Upper lobe of left lung (tissue), 6 donors: ENCODE measurements around the gene SORD. TPM values are rescaled to one million over a fixed set of nuclear protein-coding genes. Genes with fewer than 3 reads are reported as not detected.

ENCODE experiments used
- ATAC-seq, 2 donors: fragments of 200-7000 bp; cut with Tn5 transposase; one replicate each; pipeline ENCODE4 v1.9.1; 2022; ENCODE audit warnings: mild to moderate bottlenecking in 2 of 2, moderate library complexity in 2 of 2; ENCODE audit not compliant: low FRiP score in 2 of 2
- DNase-seq, 2 donors: peaks; one replicate each; pipeline ENCODE4 v3.0.0-alpha.2; 2019 to 2020
- H3K27ac ChIP-seq, 4 donors: fragments of 200-600 bp; sonication (generic); one replicate each; pipeline ENCODE4 v1.5.1; 2016 to 2019
- H3K27me3 ChIP-seq, 4 donors: fragments of 200-600 bp; sonication (generic); one replicate each; pipeline ENCODE4 v1.5.1; 2017 to 2019
- H3K36me3 ChIP-seq, 4 donors: fragments of 200-600 bp; sonication (generic); one replicate each; pipeline ENCODE4 v1.5.1; 2016 to 2019
- H3K4me1 ChIP-seq, 4 donors: fragments of 200-600 bp; sonication (generic); one replicate each; pipeline ENCODE4 v1.5.1; 2018 to 2019
- H3K4me3 ChIP-seq, 4 donors: fragments of 200-600 bp; sonication (generic); one replicate each; pipeline ENCODE4 v1.5.1; 2017 to 2019; ENCODE audit warnings: mild to moderate bottlenecking in 2 of 4, moderate library complexity in 1 of 4
- H3K9me3 ChIP-seq, 4 donors: fragments of 200-600 bp; sonication (generic); one replicate each; pipeline ENCODE4 v1.5.1; 2018 to 2019
- EP300 ChIP-seq, 4 donors: sonication (generic); formaldehyde crosslinking; IDR thresholded peaks; one replicate each; pipeline ENCODE4 v1.5.1; 2017; ENCODE audit warnings: antibody characterized with exemption in 4 of 4, control low read depth in 2 of 4
- POLR2A ChIP-seq, 4 donors: fragments of 450-650 bp; IDR thresholded peaks; one replicate each; pipeline ENCODE4 v1.5.1; 2016 to 2017; ENCODE audit warnings: antibody characterized with exemption in 4 of 4, mild to moderate bottlenecking in 2 of 4
- POLR2AphosphoS5 ChIP-seq, 2 donors: sonication (generic); formaldehyde crosslinking; IDR thresholded peaks; one replicate each; pipeline ENCODE4 v1.5.1; 2017; ENCODE audit warnings: antibody characterized with exemption in 2 of 2
- WGBS, 2 donors: methylation state at CpG; one replicate each; pipeline ENCODE4 v1.1.5; 2017 to 2018; 5-methylcytosine and 5-hydroxymethylcytosine counted together
- total RNA-seq, 6 donors: library from RNA; depleted of rRNA in 4 of 6; stranded (reverse); fragments of >200 nt in 4 of 6; gene quantifications; one replicate each; pipeline versions ENCODE4 v1.1.0 to v1.2.1, GENCODE V29; 2016 to 2021
- TF ChIP-seq, protein P1 (sequence below), 6 experiments: fragments of 450-650 bp in 4 of 6; fragments of 200-600 bp in 2 of 6; sonication (generic) in 2 of 6; IDR thresholded peaks; one replicate each; pipeline ENCODE4 v1.5.1; 2016 to 2019; ENCODE audit warnings: antibody characterized with exemption in 6 of 6
- donor health status: DM: no; HTN: no; CAD: no; lungs with moderate emphysema.
- donor health status: DM: no; HTN: yes; CAD: no; lungs with severe emphysema.

SORD gene
- total RNA-seq, 6 donors from 2014 or later, result 4.6 to 11.5 (median 9.3) TPM

DNA sequence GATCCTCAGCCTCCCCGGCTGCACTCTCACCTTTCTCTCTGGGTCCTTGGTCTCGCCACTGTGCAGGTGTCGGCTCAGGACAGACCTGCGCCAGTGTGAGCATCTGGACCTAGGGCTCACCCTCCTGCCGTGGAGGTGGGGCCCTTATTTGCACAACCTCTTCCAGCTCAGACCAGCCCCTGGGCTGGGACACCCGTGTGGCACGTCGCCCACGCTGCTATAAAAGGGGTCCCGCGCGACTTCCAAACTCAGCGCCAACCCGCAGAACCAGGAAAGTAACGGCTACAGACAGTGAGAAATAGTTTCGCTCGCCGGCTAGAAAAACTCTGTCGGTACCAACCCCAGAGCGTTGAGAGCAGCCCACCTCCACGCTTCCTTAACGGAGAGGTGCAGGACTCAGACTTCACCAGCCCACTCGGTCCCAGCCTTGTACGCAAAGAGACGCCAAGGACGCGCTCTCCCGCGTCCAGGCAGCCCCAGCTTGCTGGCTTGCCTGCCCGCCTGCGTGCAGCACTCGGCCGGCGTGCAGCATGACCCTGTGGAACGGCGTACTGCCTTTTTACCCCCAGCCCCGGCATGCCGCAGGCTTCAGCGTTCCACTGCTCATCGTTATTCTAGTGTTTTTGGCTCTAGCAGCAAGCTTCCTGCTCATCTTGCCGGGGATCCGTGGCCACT, 91.2 kb downstream of the SORD start, which contains the start of the genes DUOX2 and DUOXA2:
TSS of gene DUOX2 (minus strand) at position 97 of the 675 bp plus-strand sequence. CDS start 761 bp downstream, outside the sequence.
TSS of gene DUOXA2 (plus strand) at position 251 of the 675 bp plus-strand sequence. CDS start at position 531, 280 bp downstream.
- Histone ChIP-seq H3K9me3 (no peaks in the 10 kb centered on the region), H3K27ac (no peak within 1 kb of the TSS), H3K36me3 (no peaks in the 10 kb centered on the region), H3K4me3 (no peak within 1 kb of the TSS), H3K27me3 (peaks cover 4 to 61% (median 41%) of the 10 kb centered on the region in 4 donors), H3K4me1 (peaks cover 36 to 56% (median 43%) of the 10 kb centered on the region in 4 donors)
- TF ChIP-seq POLR2A (IDR thresholded peaks at IDR 0.05), result no peak
- TF ChIP-seq POLR2AphosphoS5 (IDR thresholded peaks at IDR 0.05), result no peak
- TF ChIP-seq, protein P1, sequence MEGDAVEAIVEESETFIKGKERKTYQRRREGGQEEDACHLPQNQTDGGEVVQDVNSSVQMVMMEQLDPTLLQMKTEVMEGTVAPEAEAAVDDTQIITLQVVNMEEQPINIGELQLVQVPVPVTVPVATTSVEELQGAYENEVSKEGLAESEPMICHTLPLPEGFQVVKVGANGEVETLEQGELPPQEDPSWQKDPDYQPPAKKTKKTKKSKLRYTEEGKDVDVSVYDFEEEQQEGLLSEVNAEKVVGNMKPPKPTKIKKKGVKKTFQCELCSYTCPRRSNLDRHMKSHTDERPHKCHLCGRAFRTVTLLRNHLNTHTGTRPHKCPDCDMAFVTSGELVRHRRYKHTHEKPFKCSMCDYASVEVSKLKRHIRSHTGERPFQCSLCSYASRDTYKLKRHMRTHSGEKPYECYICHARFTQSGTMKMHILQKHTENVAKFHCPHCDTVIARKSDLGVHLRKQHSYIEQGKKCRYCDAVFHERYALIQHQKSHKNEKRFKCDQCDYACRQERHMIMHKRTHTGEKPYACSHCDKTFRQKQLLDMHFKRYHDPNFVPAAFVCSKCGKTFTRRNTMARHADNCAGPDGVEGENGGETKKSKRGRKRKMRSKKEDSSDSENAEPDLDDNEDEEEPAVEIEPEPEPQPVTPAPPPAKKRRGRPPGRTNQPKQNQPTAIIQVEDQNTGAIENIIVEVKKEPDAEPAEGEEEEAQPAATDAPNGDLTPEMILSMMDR (IDR thresholded peaks at IDR 0.05), result no peak
- TF ChIP-seq EP300 (IDR thresholded peaks at IDR 0.05), result no peak
- DNase-seq (peak in 1 of 2 donors; percentile 57), ATAC-seq (no peak)
- WGBS, 2 donors, result 2 to 3% methylated on average over 8 to 36 of the region's 42 CpGs

- DNase-seq (no peak), ATAC-seq (no peak)
- Histone ChIP-seq H3K9me3 (no peaks in the 10 kb centered on the region), H3K4me3 (no peak overlapping the region), H3K4me1 (peaks cover 36 to 56% (median 43%) of the 10 kb centered on the region in 4 donors), H3K27ac (no peak overlapping the region), H3K36me3 (no peaks in the 10 kb centered on the region), H3K27me3 (peaks cover 4 to 61% (median 41%) of the 10 kb centered on the region in 4 donors)
- TF ChIP-seq EP300 (IDR thresholded peaks at IDR 0.05) (no peak), POLR2A (IDR thresholded peaks at IDR 0.05) (no peak), POLR2AphosphoS5 (IDR thresholded peaks at IDR 0.05) (no peak)
- TF ChIP-seq, protein P1 (IDR thresholded peaks at IDR 0.05), result no peak
- 0 to 25% methylated on average over 1 to 2 of the region's 2 CpGs for WGBS, 2 donors
Measured at GRCh38 chr15:45114751-45115085, 91.7 kb downstream of the SORD start.

DNA sequence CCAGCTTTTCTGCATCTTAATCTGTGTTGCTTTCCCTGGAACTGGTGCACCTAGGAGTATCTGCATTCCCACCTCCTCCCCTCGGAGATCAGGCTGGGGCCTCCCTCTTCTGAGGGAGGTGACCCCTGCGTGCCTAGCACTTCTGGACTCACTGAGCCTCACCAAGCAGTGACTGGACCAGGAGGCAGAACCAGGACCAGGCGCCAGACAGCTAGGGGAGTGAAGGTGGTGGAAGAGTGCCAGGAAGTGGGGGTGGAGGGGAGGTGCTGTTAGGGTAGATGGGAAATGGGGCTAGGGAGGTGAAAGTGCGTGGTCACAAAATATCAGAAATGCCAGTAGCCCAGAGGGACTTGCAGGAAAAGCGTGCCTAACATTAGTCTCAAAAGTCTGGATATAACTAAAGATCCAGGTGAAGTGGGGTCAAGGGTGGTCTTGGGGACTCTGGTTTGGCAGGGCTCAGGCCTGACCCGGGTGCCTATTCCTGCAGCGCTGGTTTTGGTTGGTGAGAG, 92.4 kb downstream of the SORD start:
- Histone ChIP-seq H3K36me3 (peaks cover 0 to 5% (median 0%) of the 10 kb centered on the region in 4 donors), H3K27ac (no peak overlapping the region), H3K9me3 (no peaks in the 10 kb centered on the region), H3K4me1 (peaks cover 36 to 56% (median 43%) of the 10 kb centered on the region in 4 donors), H3K27me3 (peaks cover 4 to 61% (median 40%) of the 10 kb centered on the region in 4 donors), H3K4me3 (no peak overlapping the region)
- ATAC-seq, result no peak
- WGBS, 2 donors, result 46 to 54% methylated on average over 7 of the region's 7 CpGs
- no peak for DNase-seq
- TF ChIP-seq POLR2A (IDR thresholded peaks at IDR 0.05) (peak in 1 of 4 donors; percentile 1), EP300 (IDR thresholded peaks at IDR 0.05) (no peak)

- Histone ChIP-seq H3K27ac (no peak overlapping the region), H3K9me3 (no peaks in the 10 kb centered on the region), H3K4me3 (no peak overlapping the region), H3K36me3 (peaks cover 0 to 9% (median 3%) of the 10 kb centered on the region in 4 donors), H3K4me1 (peaks cover 36 to 56% (median 43%) of the 10 kb centered on the region in 4 donors), H3K27me3 (peaks cover 4 to 61% (median 40%) of the 10 kb centered on the region in 4 donors)
- 24% methylated on average over 10 to 19 of the region's 19 CpGs for WGBS, 2 donors
- TF ChIP-seq EP300 (IDR thresholded peaks at IDR 0.05), result no peak
- TF ChIP-seq, protein P1 (IDR thresholded peaks at IDR 0.05), result no peak
- no peak for TF ChIP-seq POLR2A (IDR thresholded peaks at IDR 0.05)
- TF ChIP-seq POLR2AphosphoS5 (IDR thresholded peaks at IDR 0.05), result no peak
- ATAC-seq, result no peak
- no peak for DNase-seq
Measured at GRCh38 chr15:45116006-45116481, 93.0 kb downstream of the SORD start.
